HG02610 (cell line): ENCODE results near the gene SAXO1.
"Not testable (repeated sequence)": the region's sequence is repeated elsewhere in the genome, so short reads cannot be mapped to it uniquely, and the experiment has no call there.

Source experiments
- ATAC-seq: cut with Tn5 transposase; IDR thresholded peaks from one replicate; pipeline ENCODE4 v1.9.1; 2021; ENCODE audit warnings: mild to moderate bottlenecking, moderate library complexity; ENCODE audit not compliant: unreplicated experiment

Gene SAXO1

GRCh38 chr9:18971909-18972308, 61.1 kb downstream of the SAXO1 start:
- ATAC-seq: no peak

DNA sequence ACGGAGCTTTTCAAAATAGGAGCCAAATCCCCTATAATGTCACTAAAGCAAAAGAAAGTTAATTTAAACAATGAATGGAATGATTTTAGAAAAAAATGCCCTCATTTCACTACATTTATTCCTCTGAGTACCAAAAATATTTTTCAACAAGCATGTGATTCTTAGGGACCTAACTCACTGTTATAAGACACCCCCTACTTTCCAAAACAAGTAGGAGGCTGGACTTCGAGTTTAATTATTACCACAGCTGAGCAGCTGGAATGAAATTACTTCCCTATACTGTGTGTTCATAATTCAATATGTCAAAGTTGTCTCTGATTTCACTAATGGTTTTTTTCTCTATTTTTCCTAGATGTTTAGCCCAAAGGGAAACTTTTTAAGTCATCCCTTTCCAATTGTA, 61.6 kb downstream of the SAXO1 start:
- ATAC-seq: no peak

DNA sequence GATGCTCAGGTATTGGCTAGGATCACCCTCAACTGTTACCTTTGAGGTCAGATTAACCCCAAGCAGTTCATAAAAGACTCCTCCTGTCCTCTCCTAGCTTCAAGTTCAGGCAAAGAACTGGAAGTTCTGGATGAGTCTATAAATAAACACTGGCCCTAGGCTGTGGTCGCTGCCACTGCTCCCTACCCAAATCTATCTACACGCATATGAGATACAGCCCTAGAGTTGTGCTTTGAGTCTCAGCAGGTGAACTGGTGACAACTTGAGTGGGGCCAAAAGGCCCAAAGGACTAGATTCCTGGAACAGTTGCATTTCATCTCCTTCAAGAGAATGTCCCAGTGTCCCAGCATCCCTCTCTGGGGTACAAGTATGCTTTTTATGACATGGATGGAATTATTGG, 62.6 kb downstream of the SAXO1 start:
- no peak for ATAC-seq

GRCh38 chr9:18969128-18969527, 63.9 kb downstream of the SAXO1 start:
- ATAC-seq: no peak

DNA sequence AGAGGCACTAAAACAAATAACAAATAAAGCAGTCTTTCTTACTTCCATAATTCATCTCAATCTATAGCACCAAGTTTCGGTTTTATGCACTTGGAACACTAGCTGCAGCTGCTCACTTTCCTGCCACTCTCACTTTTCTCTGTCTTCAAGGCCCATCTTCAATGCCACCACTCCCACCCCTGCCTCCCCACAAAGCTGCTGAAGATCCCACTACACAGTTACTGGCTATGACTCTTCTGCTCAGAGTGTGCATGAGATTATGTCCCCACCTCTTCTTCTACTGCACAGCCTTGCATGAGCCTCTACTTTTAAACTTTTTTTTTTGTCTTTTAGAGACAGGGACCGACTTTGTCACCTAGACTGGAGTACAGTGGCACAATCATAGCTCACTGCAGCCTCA, 77.4 kb downstream of the SAXO1 start:
- ATAC-seq: no peak

- no peak for ATAC-seq
These were observed 81.1 kb downstream of the SAXO1 start for GRCh38 chr9:18951936-18952335.

GRCh38 chr9:18947892-18948339, 85.1 kb downstream of the SAXO1 start:
- ATAC-seq: no peak

- ATAC-seq: no peak
These were observed 90.2 kb downstream of the SAXO1 start for GRCh38 chr9:18942801-18943200.

DNA sequence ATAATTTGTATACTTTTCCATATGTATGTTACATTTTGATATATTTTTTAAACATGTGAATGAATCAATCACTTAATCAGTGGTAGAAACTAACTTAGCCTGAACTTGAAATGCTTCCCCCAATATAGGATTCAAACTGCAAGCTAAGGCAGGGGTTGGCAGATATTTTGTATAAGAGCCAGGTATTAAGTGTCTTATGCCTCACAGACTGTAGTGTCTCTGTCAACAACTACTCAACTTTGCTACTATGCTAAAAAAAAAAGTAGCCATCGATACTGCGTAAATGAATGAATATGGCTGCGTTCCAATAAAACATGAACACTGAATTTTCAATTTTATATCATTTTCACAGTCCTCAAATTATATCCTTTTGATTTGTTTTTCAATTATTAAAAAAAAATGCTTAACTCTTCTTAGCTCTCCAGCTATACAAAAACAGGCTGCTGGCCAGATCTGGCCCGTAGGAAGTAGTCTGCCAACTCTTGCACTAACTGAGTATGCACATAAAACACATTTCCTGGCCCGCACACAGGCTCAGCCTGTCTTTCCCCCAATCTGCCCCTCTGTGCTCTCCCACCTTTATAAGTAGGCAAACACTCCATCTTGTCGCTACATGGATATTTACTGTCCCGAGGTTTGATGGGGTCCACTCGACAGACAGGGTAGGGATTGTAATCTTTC, 91.8 kb downstream of the SAXO1 start:
- no peak for ATAC-seq

DNA sequence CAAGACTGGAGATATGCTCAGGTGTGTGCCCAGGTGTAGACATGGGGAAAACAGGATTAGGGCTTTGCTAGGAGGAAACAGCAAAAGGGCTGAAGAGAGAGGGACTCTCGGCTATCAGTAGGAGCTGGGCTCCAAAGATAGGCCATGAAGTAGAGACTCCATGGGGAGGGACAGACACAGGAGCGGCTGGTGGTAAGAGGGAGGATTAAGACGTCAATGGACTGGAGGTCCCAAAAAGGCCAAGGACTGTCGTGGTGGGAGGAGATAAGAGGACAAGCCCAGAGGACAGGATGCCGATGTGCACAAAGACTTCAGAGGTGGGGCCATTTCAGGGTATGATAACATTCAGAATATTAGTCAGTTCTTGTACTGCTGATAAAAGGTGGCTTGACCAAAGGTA, 93.1 kb downstream of the SAXO1 start:
- ATAC-seq: no peak

DNA sequence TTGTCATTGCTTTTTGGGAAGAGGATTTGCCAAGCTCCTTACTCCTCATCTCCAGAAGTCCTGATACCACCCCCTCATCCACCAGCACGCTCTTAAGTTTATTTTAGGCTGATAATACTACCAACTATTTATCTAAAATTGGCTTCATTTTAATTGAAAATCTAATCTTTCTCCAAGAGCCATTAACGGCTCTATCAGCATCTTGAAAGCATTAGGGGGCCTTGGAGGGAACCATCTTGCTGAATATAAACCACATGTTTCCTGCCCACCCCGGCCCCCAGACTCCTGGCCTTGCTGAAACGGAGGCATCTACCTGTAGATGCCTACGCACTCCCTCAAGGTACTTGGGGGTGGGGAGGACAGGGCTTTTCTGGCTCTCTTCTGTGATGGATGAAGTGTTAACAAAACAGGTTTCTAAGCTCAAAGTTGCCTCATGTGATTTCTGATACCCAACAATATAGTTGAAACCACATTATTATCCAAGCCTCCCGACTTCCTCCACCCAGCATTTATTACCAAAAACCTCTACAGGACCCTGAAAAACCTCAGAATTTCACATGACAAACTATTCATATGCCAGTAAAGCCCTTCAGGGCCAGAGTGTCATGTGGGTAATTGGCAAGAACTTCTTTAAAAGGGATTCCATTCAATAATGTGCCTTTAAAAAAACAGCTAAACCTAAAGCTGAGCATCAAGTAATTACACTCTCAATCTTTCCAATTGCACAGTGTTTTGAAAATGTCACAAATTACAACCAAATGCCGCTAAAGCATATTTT, 96.7 kb downstream of the SAXO1 start:
- no peak for ATAC-seq

GRCh38 chr9:18935541-18935940, 97.5 kb downstream of the SAXO1 start:
- no peak for ATAC-seq

DNA sequence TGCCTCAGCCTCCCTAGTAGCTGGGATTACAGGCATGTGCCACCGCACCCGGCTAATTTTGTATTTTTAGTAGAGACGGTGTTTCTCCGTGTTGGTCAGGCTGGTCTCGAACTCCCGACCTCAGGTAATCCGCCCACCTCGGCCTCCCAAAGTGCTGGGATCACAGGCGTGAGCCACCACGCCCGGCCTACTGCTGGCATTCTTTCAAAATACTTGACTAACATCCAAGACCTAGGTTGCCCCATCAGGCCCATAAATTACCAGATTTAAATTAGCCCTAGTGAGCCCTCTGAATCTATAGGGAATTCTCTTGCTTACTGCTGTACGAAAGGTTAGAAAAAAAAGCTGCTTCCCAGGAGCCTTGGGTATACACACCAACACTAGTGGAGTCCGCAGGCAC, 102.4 kb downstream of the SAXO1 start:
- not testable (repeated sequence) for ATAC-seq

GRCh38 chr9:18928711-18929110, 104.3 kb downstream of the SAXO1 start:
- ATAC-seq: no peak

DNA sequence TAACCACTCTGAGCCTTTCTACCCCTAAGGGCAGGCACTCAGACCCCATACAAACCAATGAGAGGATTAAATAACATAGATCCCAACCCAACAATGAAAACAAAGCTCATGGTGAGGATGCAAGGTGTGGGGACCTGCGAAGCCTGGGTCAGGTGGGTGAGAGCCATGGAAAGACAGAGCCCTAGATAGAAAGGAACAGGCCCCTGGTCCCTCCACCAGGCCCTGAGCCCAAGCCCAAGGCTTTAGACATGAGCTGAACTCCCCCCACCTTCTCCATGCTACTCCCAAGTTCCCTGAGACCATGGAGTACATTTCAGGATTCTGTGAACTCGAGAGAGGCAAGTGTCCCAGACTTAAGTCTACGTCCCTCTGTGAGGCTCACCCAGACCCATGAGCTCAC, 106.5 kb downstream of the SAXO1 start:
- ATAC-seq: no peak

DNA sequence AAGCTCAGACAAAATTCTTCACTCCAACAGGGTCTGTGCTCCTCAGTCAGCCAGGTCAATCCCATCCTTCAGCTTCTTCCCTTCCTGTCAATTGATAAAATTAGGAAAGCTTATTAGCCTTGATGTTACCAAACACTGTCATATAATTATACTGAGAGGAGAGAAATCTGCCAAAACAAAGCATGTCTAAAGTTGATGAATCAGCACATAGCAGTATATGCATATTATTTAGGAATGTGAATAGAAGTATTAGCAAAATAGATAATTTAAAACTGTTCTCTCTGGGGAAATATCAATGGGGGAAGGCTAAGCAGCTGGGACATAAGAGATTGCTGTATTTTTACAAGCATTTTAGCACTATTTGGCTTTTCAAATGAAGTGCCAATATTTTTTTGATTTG, 107.1 kb downstream of the SAXO1 start:
- ATAC-seq: no peak

DNA sequence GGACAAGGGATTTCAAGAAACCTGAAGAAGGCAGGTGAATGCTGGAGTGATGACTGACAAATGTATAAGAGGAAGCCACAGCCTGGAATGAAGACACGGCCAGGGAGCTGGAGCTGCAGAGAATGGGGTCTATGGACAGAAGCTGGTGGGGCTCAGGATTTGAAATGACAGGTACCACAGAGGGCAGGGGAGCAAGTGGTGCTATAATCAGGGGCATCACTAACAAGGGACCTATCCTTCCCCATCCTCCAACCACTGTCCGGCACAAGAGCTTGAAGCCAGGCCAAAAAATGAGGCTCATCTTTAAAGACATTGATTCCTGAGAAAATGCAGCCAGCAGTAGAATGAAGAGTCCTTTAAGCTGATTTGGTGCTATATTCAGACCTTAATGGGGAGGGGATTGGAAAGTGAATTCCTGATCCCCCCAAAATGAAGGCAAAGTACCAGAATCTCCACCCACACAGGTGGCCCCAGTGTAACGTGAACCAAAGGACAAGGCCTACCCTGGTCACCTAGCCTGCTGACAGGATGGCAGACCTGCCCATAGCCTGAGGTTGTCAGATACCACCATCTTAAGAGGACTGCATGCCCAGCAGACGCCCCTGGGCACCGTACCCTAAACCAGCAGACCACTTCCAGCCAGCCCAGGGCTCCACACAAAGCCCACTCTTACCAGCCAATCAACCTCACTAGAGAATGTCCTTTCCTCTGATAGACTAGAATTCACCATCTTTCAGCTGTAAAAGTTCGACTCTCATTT, 109.2 kb downstream of the SAXO1 start:
- ATAC-seq: no peak

GRCh38 chr9:18923167-18923566, 109.8 kb downstream of the SAXO1 start:
- no peak for ATAC-seq

DNA sequence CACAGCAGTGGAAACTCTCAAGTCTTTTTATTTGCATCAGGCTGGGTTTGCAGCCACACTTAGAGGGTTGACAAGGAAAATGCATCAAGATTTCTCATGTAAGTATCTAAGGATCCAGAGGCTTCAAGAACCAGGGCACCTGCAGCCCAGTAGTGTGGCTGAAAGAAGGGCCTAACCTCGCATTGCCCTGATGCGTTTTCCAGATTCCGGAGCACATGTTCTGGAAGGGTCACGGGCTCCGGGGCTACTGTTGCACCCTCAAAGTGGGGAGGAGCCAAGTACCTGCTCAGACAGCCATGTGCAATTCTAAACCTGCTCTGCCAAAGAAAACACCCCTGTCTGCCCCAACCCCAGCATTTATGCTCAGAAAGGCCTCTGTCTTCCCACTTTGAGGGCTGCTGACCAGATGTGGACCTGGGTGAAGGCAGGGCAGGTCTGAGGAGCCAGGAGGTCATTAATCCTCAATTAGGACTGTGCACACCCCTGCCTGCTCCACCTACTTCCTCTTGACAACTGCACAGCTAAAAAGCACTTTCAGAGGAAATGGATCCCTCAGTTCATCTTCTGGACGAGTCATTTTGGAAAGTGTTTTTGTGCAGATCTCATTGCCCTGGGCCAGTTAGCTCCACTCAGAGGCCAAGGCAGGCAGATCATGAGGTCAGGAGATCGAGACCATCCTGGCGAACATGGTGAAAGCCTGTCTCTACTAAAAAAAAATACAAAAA, 110.7 kb downstream of the SAXO1 start:
- ATAC-seq: no peak

GRCh38 chr9:18921366-18922075, 111.5 kb downstream of the SAXO1 start:
- ATAC-seq: no peak
